B cell (primary cell): ENCODE results near the gene HIVEP1.

ENCODE experiments used
- CTCF ChIP-seq: fragments of 200-600 bp; IDR thresholded peaks from one replicate; pipeline ENCODE4 v1.8.0; 2022; ENCODE audit warnings: antibody characterized with exemption, mild to moderate bottlenecking
- EZH2 ChIP-seq: IDR thresholded peaks from 2 replicates; pipeline ENCODE4 v1.6.1; 2012; ENCODE audit warnings: borderline replicate concordance, low read depth, mild to moderate bottlenecking, moderate library complexity, low read length; ENCODE audit not compliant: insufficient read depth, poor library complexity, severe bottlenecking

- TF ChIP-seq CTCF (no peak), EZH2 (no peak)
Measured at GRCh38 chr6:12158686-12159415, 146.7 kb downstream of the HIVEP1 start.
